Psoas muscle (tissue), 8 donors: ENCODE results near the gene PKHD1. TPM values are rescaled to one million over a fixed set of nuclear protein-coding genes. Genes with fewer than 3 reads are reported as not detected.

Experiments
- ATAC-seq, 4 donors: fragments of 200-7000 bp; cut with Tn5 transposase; one replicate each; pipeline ENCODE4 v1.9.1; 2020; ENCODE audit warnings: moderate library complexity in 3 of 4, mild to moderate bottlenecking in 2 of 4
- DNase-seq, 2 donors: peaks; one replicate each; pipeline ENCODE4 v3.0.0-alpha.2; 2020
- H3K27ac ChIP-seq: fragments of 200-600 bp; one replicate; pipeline ENCODE4 v1.8.0; 2022
- H3K27me3 ChIP-seq, 3 donors: fragments of 200-600 bp in 1 of 3; one replicate each; pipeline versions ENCODE4 v1.6.1 to v1.8.0; 2013 to 2022; ENCODE audit warnings: low read length in 2 of 3, mild to moderate bottlenecking in 2 of 3, moderate library complexity in 1 of 3; ENCODE audit not compliant: insufficient read depth in 3 of 3
- H3K36me3 ChIP-seq, 2 donors: fragments of 200-600 bp in 1 of 2; one replicate each; pipeline versions ENCODE4 v1.6.1 to v1.8.0; 2013 to 2022; ENCODE audit warnings: low read depth in 1 of 2, mild to moderate bottlenecking in 1 of 2, moderate library complexity in 1 of 2; ENCODE audit not compliant: insufficient read depth in 1 of 2
- H3K4me1 ChIP-seq: fragments of 200-600 bp; one replicate; pipeline ENCODE4 v1.8.0; 2022
- H3K4me3 ChIP-seq: fragments of 200-600 bp; one replicate; pipeline ENCODE4 v1.8.0; 2022; ENCODE audit warnings: mild to moderate bottlenecking
- H3K9me3 ChIP-seq: fragments of 200-600 bp; one replicate; pipeline ENCODE4 v1.8.0; 2022
- CTCF ChIP-seq: fragments of 200-600 bp; IDR thresholded peaks from one replicate; pipeline ENCODE4 v1.8.0; 2022; ENCODE audit warnings: antibody characterized with exemption
- WGBS, 3 donors: extraction: QIAGEN DNeasy Blood & Tissue Kit; methylation state at CpG; one replicate each; pipeline versions ENCODE4 v1.1.6 to v1.1.7; 2013; 5-methylcytosine and 5-hydroxymethylcytosine counted together
- intact Hi-C, 2 donors: fragments of 100-400 bp; cut with DNase I; formaldehyde crosslinking; loops; one replicate each; pipeline versions ENCODE4 v1.11.0 to v1.14.2; 2022
- polyA plus RNA-seq, 3 donors: library from polyadenylated mRNA; stranded (reverse); fragments of 200-250 nt; gene quantifications; one replicate each; pipeline ENCODE4 v1.2.3, GENCODE V29; 2013
- total RNA-seq, 4 donors: library from RNA; stranded (reverse); fragmentation: NEBNext Ultra II Directional in 2 of 4; extraction: Animal tissue kit (Norgen Biotek cat#: 25700) in 2 of 4; gene quantifications; one replicate each; pipeline versions ENCODE4 v1.2.1 to v1.2.4, GENCODE V29; 2021 to 2023
- donor health status: healthy with polysubstance abuse.
- donor health status: DM: no; HTN: no; CAD: no; lungs with moderate emphysema.
- donor health status: Bipolar disorder and iron deficiency.
- donor health status: healthy.
- donor health status: DM: yes; HTN: yes; CAD: no.
- donor health status: DM: no; HTN: no; CAD: no.
- donor health status: DM: no; HTN: no; CAD: no.
- donor health status: DM: yes; HTN: yes; CAD: no.

PKHD1 gene
- total and polyA plus RNA-seq, 7 donors: under 0.01 to 0.11 (median 0.02) TPM; not detected in 2

GRCh38 chr6:51617751-51618150 lies 469.7 kb downstream of the PKHD1 start:
- H3K27me3 ChIP-seq: no peaks in the 10 kb centered on the region
- H3K4me3 ChIP-seq: no peak overlapping the region
- DNase-seq (no peak), ATAC-seq (no peak)
- H3K9me3 ChIP-seq: no peaks in the 10 kb centered on the region
- intact Hi-C loops: no loop called here
- WGBS, 3 donors: 46 to 47% (median 46%) methylated on average over 2 of the region's 2 CpGs
- H3K36me3 ChIP-seq: no peaks in the 10 kb centered on the region
- H3K4me1 ChIP-seq: no peaks in the 10 kb centered on the region
- TF ChIP-seq CTCF: no peak
- no peak overlapping the region for H3K27ac ChIP-seq

GRCh38 chr6:51616243-51616642 lies 471.2 kb downstream of the PKHD1 start:
- TF ChIP-seq CTCF: no peak
- ATAC-seq: no peak

GRCh38 chr6:51614725-51615124 lies 472.7 kb downstream of the PKHD1 start:
- Histone ChIP-seq H3K9me3 (no peaks in the 10 kb centered on the region), H3K4me1 (no peaks in the 10 kb centered on the region), H3K27me3 (no peaks in the 10 kb centered on the region), H3K36me3 (no peaks in the 10 kb centered on the region), H3K27ac (no peak overlapping the region), H3K4me3 (no peak overlapping the region)
- ATAC-seq (no peak), DNase-seq (no peak)
- intact Hi-C loops: no loop called here
- TF ChIP-seq CTCF: no peak

More at GRCh38 chr6:51616243-51616642, 471.2 kb downstream of the PKHD1 start:
- no peak overlapping the region for H3K4me3 ChIP-seq
- no peaks in the 10 kb centered on the region for H3K9me3 ChIP-seq
- no peaks in the 10 kb centered on the region for H3K36me3 ChIP-seq
- 20 to 37% (median 26%) methylated on average over 1 of the region's 1 CpG for WGBS, 3 donors
- H3K27ac ChIP-seq: no peak overlapping the region
- no peaks in the 10 kb centered on the region for H3K27me3 ChIP-seq
- no peaks in the 10 kb centered on the region for H3K4me1 ChIP-seq
- no peak for DNase-seq
- intact Hi-C loops: no loop called here

- WGBS, 3 donors: 85 to 89% (median 87%) methylated on average over 3 of the region's 3 CpGs
- H3K27ac ChIP-seq: no peak overlapping the region
- no peak for TF ChIP-seq CTCF
- DNase-seq: no peak
- no peaks in the 10 kb centered on the region for H3K36me3 ChIP-seq
- no peak overlapping the region for H3K4me3 ChIP-seq
- ATAC-seq: no peak
- H3K4me1 ChIP-seq: no peaks in the 10 kb centered on the region
- H3K9me3 ChIP-seq: no peaks in the 10 kb centered on the region
- intact Hi-C loops: no loop called here
- H3K27me3 ChIP-seq: no peaks in the 10 kb centered on the region
Observed at GRCh38 chr6:51613558-51613957, 473.9 kb downstream of the PKHD1 start.

- DNase-seq: no peak
- 65 to 77% (median 71%) methylated on average over 4 of the region's 4 CpGs for WGBS, 3 donors
Observed at GRCh38 chr6:51608932-51609331, 478.5 kb downstream of the PKHD1 start.

More at GRCh38 chr6:51608932-51609331, 478.5 kb downstream of the PKHD1 start:
- no peak for ATAC-seq
- Histone ChIP-seq H3K36me3 (no peaks in the 10 kb centered on the region), H3K9me3 (no peaks in the 10 kb centered on the region), H3K4me3 (no peak overlapping the region), H3K27me3 (peaks cover 0 to 4% (median 0%) of the 10 kb centered on the region in 3 donors), H3K4me1 (no peaks in the 10 kb centered on the region), H3K27ac (no peak overlapping the region)
- no peak for TF ChIP-seq CTCF
- intact Hi-C loops: no loop called here
